Duodenal mucosa (tissue), 2 donors: ENCODE data around the gene TCEANC.

Experiments
- H3K27ac ChIP-seq: one replicate; pipeline ENCODE4 v1.7.0; 2013; ENCODE audit warnings: low read depth, low read length
- H3K27me3 ChIP-seq, 2 donors: one replicate each; pipeline ENCODE4 v1.7.0; 2013; ENCODE audit warnings: low read length in 2 of 2, control low read depth in 1 of 2; ENCODE audit not compliant: insufficient read depth in 2 of 2, control insufficient read depth in 1 of 2
- H3K36me3 ChIP-seq, 2 donors: one replicate each; pipeline ENCODE4 v1.7.0; 2013; ENCODE audit warnings: low read length in 2 of 2, control low read depth in 1 of 2; ENCODE audit not compliant: insufficient read depth in 2 of 2, control insufficient read depth in 1 of 2
- H3K4me1 ChIP-seq, 2 donors: one replicate each; pipeline ENCODE4 v1.7.0; 2013; ENCODE audit warnings: low read length in 2 of 2, control low read depth in 1 of 2; ENCODE audit not compliant: insufficient read depth in 2 of 2, control insufficient read depth in 1 of 2
- H3K4me3 ChIP-seq, 2 donors: one replicate each; pipeline ENCODE4 v1.7.0; 2013; ENCODE audit warnings: low read length in 2 of 2, low read depth in 1 of 2
- H3K9ac ChIP-seq, 2 donors: one replicate each; pipeline ENCODE4 v1.7.0; 2013; ENCODE audit warnings: low read length in 2 of 2, low read depth in 1 of 2
- H3K9me3 ChIP-seq, 2 donors: one replicate each; pipeline ENCODE4 v1.7.0; 2013; ENCODE audit warnings: low read length in 2 of 2, control low read depth in 1 of 2; ENCODE audit not compliant: control insufficient read depth in 1 of 2

Gene TCEANC

GRCh38 chrX:13654116-13654515 lies 1.2 kb downstream of the TCEANC start:
- Histone ChIP-seq H3K36me3 (peaks cover 0 to 7% of the 10 kb centered on the region in 2 donors), H3K4me3 (peak overlapping the region; percentile 70 to 81), H3K9me3 (no peaks in the 10 kb centered on the region), H3K9ac (peak overlapping the region in 1 of 2 donors; percentile 79), H3K4me1 (peaks cover 6 to 15% of the 10 kb centered on the region in 2 donors), H3K27ac (no peak overlapping the region), H3K27me3 (no peaks in the 10 kb centered on the region)

- H3K27me3 ChIP-seq = no peaks in the 10 kb centered on the region
- no peak overlapping the region for H3K4me3 ChIP-seq
- H3K9me3 ChIP-seq = no peaks in the 10 kb centered on the region
- H3K4me1 ChIP-seq = peaks cover 6 to 15% of the 10 kb centered on the region in 2 donors
- H3K27ac ChIP-seq = no peak overlapping the region
- H3K36me3 ChIP-seq = peaks cover 0 to 7% of the 10 kb centered on the region in 2 donors
- H3K9ac ChIP-seq = no peak overlapping the region
Measured at GRCh38 chrX:13655674-13656073, 2.7 kb downstream of the TCEANC start.

GRCh38 chrX:13658602-13659001 lies 5.7 kb downstream of the TCEANC start:
- Histone ChIP-seq H3K27ac (no peak overlapping the region), H3K9me3 (no peaks in the 10 kb centered on the region), H3K4me1 (peaks cover 0 to 8% of the 10 kb centered on the region in 2 donors), H3K27me3 (no peaks in the 10 kb centered on the region), H3K4me3 (no peak overlapping the region), H3K36me3 (peaks cover under 1 to 7% of the 10 kb centered on the region in 2 donors), H3K9ac (no peak overlapping the region)

- Histone ChIP-seq H3K4me3 (no peak overlapping the region), H3K27me3 (no peaks in the 10 kb centered on the region), H3K36me3 (peaks cover 3 to 7% of the 10 kb centered on the region in 2 donors), H3K9me3 (no peaks in the 10 kb centered on the region), H3K27ac (no peak overlapping the region), H3K4me1 (peaks cover 0 to 3% of the 10 kb centered on the region in 2 donors), H3K9ac (no peak overlapping the region)
Measured at GRCh38 chrX:13659063-13659462, 6.1 kb downstream of the TCEANC start.

- no peaks in the 10 kb centered on the region for H3K27me3 ChIP-seq
- H3K9ac ChIP-seq = peak overlapping the region in 1 of 2 donors; percentile 39
- no peaks in the 10 kb centered on the region for H3K4me1 ChIP-seq
- H3K9me3 ChIP-seq = no peaks in the 10 kb centered on the region
- peak overlapping the region in 1 of 2 donors; percentile 22 for H3K4me3 ChIP-seq
- H3K36me3 ChIP-seq = peaks cover 0 to 3% of the 10 kb centered on the region in 2 donors
- peak overlapping the region; percentile 11 for H3K27ac ChIP-seq
Measured at GRCh38 chrX:13661735-13662288, 8.9 kb downstream of the TCEANC start.

GRCh38 chrX:13662355-13662791 lies 9.4 kb downstream of the TCEANC start:
- peaks cover 0 to 3% of the 10 kb centered on the region in 2 donors for H3K36me3 ChIP-seq
- peak overlapping the region in 1 of 2 donors; percentile 22 for H3K4me3 ChIP-seq

GRCh38 chrX:13664020-13664419 lies 11.1 kb downstream of the TCEANC start:
- H3K9ac ChIP-seq = no peak overlapping the region
- H3K27me3 ChIP-seq = no peaks in the 10 kb centered on the region
- no peaks in the 10 kb centered on the region for H3K9me3 ChIP-seq
- peaks cover 0 to 3% of the 10 kb centered on the region in 2 donors for H3K36me3 ChIP-seq
- H3K27ac ChIP-seq = no peak overlapping the region
- H3K4me3 ChIP-seq = no peak overlapping the region
- peaks cover 0 to 3% of the 10 kb centered on the region in 2 donors for H3K4me1 ChIP-seq

More at GRCh38 chrX:13662355-13662791, 9.4 kb downstream of the TCEANC start:
- H3K27ac ChIP-seq = peak overlapping the region; percentile 11
- no peaks in the 10 kb centered on the region for H3K27me3 ChIP-seq
- no peaks in the 10 kb centered on the region for H3K4me1 ChIP-seq
- H3K9me3 ChIP-seq = no peaks in the 10 kb centered on the region
- peak overlapping the region in 1 of 2 donors; percentile 39 for H3K9ac ChIP-seq

GRCh38 chrX:13666836-13667235 lies 13.9 kb downstream of the TCEANC start:
- H3K36me3 ChIP-seq = peaks cover 0 to 3% of the 10 kb centered on the region in 2 donors
- no peak overlapping the region for H3K4me3 ChIP-seq
- H3K27ac ChIP-seq = no peak overlapping the region
- peaks cover 0 to 3% of the 10 kb centered on the region in 2 donors for H3K4me1 ChIP-seq
- H3K27me3 ChIP-seq = no peaks in the 10 kb centered on the region
- no peaks in the 10 kb centered on the region for H3K9me3 ChIP-seq
- H3K9ac ChIP-seq = no peak overlapping the region

GRCh38 chrX:13667919-13668318 lies 15.0 kb downstream of the TCEANC start:
- Histone ChIP-seq H3K27ac (no peak overlapping the region), H3K4me1 (peaks cover 0 to 3% of the 10 kb centered on the region in 2 donors), H3K4me3 (no peak overlapping the region), H3K27me3 (no peaks in the 10 kb centered on the region), H3K9me3 (no peaks in the 10 kb centered on the region), H3K9ac (no peak overlapping the region), H3K36me3 (peaks cover 0 to 3% of the 10 kb centered on the region in 2 donors)

GRCh38 chrX:13669246-13669737 lies 16.4 kb downstream of the TCEANC start:
- Histone ChIP-seq H3K9me3 (no peaks in the 10 kb centered on the region), H3K27ac (no peak overlapping the region), H3K27me3 (no peaks in the 10 kb centered on the region), H3K9ac (no peak overlapping the region), H3K36me3 (no peaks in the 10 kb centered on the region), H3K4me3 (peak overlapping the region; percentile 4 to 15), H3K4me1 (peaks cover 0 to 3% of the 10 kb centered on the region in 2 donors)
